ENCODE data around the gene BCDIN3D. TPM values are rescaled to one million over a fixed set of nuclear protein-coding genes. Genes with fewer than 3 reads are reported as not detected.

The BCDIN3D gene
- total and polyA plus RNA-seq, 4 donors: 1.7 to 4.4 (median 2.1) TPM

DNA sequence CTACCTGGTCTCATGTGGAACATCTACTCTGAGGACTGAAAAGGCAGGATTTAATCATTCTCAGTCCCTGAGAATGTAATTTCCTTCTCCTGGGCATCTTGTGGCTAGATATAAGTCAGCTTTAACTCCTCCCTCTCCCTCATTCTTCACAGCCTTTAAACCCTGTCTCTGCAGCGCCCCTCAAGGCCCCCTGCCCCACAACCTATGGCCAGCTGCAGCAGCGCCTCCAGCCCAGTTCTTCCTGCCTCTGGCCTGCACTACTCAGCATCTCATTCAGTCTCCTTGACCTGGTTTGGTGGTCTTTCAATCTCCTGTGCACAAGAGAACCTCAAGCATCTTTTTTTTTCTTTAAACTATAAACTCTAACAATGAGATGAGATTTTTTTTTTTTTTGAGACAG is 44.0 kb downstream of the BCDIN3D start:
- TF ChIP-seq RXRA (IDR thresholded peaks at IDR 0.05): no peak
- TF ChIP-seq, protein P1, sequence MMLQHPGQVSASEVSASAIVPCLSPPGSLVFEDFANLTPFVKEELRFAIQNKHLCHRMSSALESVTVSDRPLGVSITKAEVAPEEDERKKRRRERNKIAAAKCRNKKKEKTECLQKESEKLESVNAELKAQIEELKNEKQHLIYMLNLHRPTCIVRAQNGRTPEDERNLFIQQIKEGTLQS (IDR thresholded peaks at IDR 0.05): no peak
- TF ChIP-seq HNF4G (IDR thresholded peaks at IDR 0.05): no peak
- no peak for TF ChIP-seq TAF1 (conservative IDR thresholded peaks at IDR 0.05)
- TF ChIP-seq YY1 (IDR thresholded peaks at IDR 0.05): no peak
- no peak for TF ChIP-seq HNF4A (conservative IDR thresholded peaks at IDR 0.05)
- no peak for TF ChIP-seq JUND (IDR thresholded peaks at IDR 0.05)
- no peak for TF ChIP-seq EGR1 (IDR thresholded peaks at IDR 0.05; ENCODE audit: low read depth in 2 of 2)
- TF ChIP-seq NR2F2 (IDR thresholded peaks at IDR 0.05): no peak
- TF ChIP-seq, protein P2, sequence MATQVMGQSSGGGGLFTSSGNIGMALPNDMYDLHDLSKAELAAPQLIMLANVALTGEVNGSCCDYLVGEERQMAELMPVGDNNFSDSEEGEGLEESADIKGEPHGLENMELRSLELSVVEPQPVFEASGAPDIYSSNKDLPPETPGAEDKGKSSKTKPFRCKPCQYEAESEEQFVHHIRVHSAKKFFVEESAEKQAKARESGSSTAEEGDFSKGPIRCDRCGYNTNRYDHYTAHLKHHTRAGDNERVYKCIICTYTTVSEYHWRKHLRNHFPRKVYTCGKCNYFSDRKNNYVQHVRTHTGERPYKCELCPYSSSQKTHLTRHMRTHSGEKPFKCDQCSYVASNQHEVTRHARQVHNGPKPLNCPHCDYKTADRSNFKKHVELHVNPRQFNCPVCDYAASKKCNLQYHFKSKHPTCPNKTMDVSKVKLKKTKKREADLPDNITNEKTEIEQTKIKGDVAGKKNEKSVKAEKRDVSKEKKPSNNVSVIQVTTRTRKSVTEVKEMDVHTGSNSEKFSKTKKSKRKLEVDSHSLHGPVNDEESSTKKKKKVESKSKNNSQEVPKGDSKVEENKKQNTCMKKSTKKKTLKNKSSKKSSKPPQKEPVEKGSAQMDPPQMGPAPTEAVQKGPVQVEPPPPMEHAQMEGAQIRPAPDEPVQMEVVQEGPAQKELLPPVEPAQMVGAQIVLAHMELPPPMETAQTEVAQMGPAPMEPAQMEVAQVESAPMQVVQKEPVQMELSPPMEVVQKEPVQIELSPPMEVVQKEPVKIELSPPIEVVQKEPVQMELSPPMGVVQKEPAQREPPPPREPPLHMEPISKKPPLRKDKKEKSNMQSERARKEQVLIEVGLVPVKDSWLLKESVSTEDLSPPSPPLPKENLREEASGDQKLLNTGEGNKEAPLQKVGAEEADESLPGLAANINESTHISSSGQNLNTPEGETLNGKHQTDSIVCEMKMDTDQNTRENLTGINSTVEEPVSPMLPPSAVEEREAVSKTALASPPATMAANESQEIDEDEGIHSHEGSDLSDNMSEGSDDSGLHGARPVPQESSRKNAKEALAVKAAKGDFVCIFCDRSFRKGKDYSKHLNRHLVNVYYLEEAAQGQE (IDR thresholded peaks at IDR 0.05): no peak
- no peak for TF ChIP-seq RAD21 (IDR thresholded peaks at IDR 0.05)
- no peak for TF ChIP-seq FOXA1 (IDR thresholded peaks at IDR 0.05)
- TF ChIP-seq, protein P3, sequence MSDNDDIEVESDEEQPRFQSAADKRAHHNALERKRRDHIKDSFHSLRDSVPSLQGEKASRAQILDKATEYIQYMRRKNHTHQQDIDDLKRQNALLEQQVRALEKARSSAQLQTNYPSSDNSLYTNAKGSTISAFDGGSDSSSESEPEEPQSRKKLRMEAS (IDR thresholded peaks at IDR 0.05): no peak
- TF ChIP-seq, protein P4, sequence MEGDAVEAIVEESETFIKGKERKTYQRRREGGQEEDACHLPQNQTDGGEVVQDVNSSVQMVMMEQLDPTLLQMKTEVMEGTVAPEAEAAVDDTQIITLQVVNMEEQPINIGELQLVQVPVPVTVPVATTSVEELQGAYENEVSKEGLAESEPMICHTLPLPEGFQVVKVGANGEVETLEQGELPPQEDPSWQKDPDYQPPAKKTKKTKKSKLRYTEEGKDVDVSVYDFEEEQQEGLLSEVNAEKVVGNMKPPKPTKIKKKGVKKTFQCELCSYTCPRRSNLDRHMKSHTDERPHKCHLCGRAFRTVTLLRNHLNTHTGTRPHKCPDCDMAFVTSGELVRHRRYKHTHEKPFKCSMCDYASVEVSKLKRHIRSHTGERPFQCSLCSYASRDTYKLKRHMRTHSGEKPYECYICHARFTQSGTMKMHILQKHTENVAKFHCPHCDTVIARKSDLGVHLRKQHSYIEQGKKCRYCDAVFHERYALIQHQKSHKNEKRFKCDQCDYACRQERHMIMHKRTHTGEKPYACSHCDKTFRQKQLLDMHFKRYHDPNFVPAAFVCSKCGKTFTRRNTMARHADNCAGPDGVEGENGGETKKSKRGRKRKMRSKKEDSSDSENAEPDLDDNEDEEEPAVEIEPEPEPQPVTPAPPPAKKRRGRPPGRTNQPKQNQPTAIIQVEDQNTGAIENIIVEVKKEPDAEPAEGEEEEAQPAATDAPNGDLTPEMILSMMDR (IDR thresholded peaks at IDR 0.05; ENCODE audit: low read depth, low read length, missing input control): no peak
- no peak for TF ChIP-seq GABPA (IDR thresholded peaks at IDR 0.05 in 1 of 2, conservative IDR thresholded peaks at IDR 0.05 in 1 of 2)
- TF ChIP-seq, protein P5, sequence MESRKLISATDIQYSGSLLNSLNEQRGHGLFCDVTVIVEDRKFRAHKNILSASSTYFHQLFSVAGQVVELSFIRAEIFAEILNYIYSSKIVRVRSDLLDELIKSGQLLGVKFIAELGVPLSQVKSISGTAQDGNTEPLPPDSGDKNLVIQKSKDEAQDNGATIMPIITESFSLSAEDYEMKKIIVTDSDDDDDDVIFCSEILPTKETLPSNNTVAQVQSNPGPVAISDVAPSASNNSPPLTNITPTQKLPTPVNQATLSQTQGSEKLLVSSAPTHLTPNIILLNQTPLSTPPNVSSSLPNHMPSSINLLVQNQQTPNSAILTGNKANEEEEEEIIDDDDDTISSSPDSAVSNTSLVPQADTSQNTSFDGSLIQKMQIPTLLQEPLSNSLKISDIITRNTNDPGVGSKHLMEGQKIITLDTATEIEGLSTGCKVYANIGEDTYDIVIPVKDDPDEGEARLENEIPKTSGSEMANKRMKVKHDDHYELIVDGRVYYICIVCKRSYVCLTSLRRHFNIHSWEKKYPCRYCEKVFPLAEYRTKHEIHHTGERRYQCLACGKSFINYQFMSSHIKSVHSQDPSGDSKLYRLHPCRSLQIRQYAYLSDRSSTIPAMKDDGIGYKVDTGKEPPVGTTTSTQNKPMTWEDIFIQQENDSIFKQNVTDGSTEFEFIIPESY (IDR thresholded peaks at IDR 0.05): no peak
- TF ChIP-seq FOXA2 (IDR thresholded peaks at IDR 0.05): no peak
- no peak for DNase-seq (ENCODE audit: low spot score)
- H3K4me3 ChIP-seq (ENCODE audit: low read depth in 1 of 3, low read length in 3 of 3): no peak overlapping the region
- no peaks in the 10 kb centered on the region for H3K27me3 ChIP-seq (ENCODE audit: control insufficient read depth in 4 of 4, insufficient read depth in 4 of 4, low read length in 3 of 4)
- peaks cover 0 to 2% (median under 1%) of the 10 kb centered on the region in 4 donors for H3K4me1 ChIP-seq (ENCODE audit: control insufficient read depth in 4 of 4, insufficient read depth in 4 of 4, low read length in 3 of 4)
- no peak overlapping the region for H3K9ac ChIP-seq (ENCODE audit: low read depth in 1 of 2, low read length in 2 of 2)
- H3K27ac ChIP-seq (ENCODE audit: low read depth in 1 of 2, low read length in 2 of 2): no peak overlapping the region
- WGBS: 95% methylated on average over 2 of the region's 2 CpGs
- no peaks in the 10 kb centered on the region for H3K9me3 ChIP-seq (ENCODE audit: control insufficient read depth in 4 of 4, low read length in 3 of 4)
- peaks cover 3 to 38% (median 7%) of the 10 kb centered on the region in 4 donors for H3K36me3 ChIP-seq (ENCODE audit: control insufficient read depth in 4 of 4, insufficient read depth in 3 of 4, low read depth in 1 of 4, low read length in 3 of 4)
